Vagina (tissue), 2 donors: ENCODE measurements around the gene AHCYL2.

Experiments used
- CTCF ChIP-seq, 3 experiments: fragments of 450-650 bp in 2 of 3; fragments of 200-600 bp in 1 of 3; sonication (generic) in 1 of 3; IDR thresholded peaks; one replicate each; pipeline ENCODE4 v1.5.1; 2017 to 2019; ENCODE audit warnings: antibody characterized with exemption in 3 of 3, mild to moderate bottlenecking in 2 of 3, moderate library complexity in 2 of 3
- POLR2AphosphoS5 ChIP-seq, 2 donors: sonication (generic); formaldehyde crosslinking; IDR thresholded peaks; one replicate each; pipeline ENCODE4 v1.9.0; 2017; ENCODE audit warnings: antibody characterized with exemption in 2 of 2, mild to moderate bottlenecking in 2 of 2, low read depth in 1 of 2; ENCODE audit not compliant: insufficient read depth in 1 of 2

GRCh38 chr7:129401228-129401966 lies 176.6 kb downstream of the AHCYL2 start:
- TF ChIP-seq CTCF (IDR thresholded peaks at IDR 0.05) (no peak), POLR2AphosphoS5 (IDR thresholded peaks at IDR 0.05; ENCODE audit: insufficient read depth in 1 of 2, low read depth in 1 of 2) (no peak)
